Stimulated activated CD8-positive, alpha-beta memory T cell treated with anti-CD3 and anti-CD28 coated beads, Interleukin-4, amount 100 ng/mL, for 1 hour (primary cell): ENCODE data around the gene METTL8.
"Not testable (repeated sequence)": the region's sequence is repeated elsewhere in the genome, so short reads cannot be mapped to it uniquely, and the experiment has no call there.

Experiments used
- DNase-seq, 2 donors: peaks; one replicate each; pipeline ENCODE4 v3.0.0-alpha.2; 2020; ENCODE audit warnings: low read depth in 2 of 2, low spot score in 1 of 2

Gene METTL8

DNA sequence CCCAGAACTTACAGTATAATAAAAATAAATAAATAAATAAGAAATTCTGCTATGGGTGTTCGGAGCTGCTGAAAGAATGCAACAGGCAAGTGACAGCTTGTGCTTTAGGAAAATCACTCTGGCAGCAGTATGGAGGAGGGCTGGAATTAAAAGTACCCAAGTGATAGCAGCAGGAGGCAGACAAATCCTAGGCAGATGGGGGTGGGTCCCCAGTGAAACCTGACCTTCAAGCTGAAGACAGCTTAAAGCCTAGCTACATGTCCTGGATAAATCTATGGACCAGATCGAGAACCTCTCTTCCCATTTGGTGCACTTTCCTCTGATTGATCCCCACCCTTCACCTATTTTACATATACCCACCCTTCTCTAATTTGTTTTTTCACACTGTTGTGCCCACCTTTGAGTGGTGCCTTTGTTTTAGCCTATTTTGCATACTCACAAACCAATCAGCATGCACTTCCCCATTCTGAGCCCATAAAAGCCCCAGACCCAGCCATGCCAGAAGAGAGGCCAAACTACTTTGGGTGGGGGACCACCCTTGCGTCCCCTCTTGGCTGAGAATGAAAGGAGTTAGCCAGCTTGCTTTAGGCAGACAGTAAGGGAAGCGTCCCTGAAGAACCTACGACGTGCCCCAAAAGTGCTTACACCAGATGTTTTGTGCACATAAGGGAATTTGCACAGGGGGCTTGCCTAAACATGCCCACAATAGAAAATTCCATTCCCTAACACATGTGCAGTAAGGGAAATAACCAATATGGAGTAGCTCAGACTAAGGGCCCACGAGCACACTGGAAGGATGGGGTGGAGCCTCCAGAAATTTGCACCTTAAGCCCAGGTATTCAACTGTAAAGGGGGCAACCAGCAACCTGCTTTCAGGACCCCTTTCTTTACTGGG is 3.0 kb downstream of the METTL8 start:
- no peak for DNase-seq

DNA sequence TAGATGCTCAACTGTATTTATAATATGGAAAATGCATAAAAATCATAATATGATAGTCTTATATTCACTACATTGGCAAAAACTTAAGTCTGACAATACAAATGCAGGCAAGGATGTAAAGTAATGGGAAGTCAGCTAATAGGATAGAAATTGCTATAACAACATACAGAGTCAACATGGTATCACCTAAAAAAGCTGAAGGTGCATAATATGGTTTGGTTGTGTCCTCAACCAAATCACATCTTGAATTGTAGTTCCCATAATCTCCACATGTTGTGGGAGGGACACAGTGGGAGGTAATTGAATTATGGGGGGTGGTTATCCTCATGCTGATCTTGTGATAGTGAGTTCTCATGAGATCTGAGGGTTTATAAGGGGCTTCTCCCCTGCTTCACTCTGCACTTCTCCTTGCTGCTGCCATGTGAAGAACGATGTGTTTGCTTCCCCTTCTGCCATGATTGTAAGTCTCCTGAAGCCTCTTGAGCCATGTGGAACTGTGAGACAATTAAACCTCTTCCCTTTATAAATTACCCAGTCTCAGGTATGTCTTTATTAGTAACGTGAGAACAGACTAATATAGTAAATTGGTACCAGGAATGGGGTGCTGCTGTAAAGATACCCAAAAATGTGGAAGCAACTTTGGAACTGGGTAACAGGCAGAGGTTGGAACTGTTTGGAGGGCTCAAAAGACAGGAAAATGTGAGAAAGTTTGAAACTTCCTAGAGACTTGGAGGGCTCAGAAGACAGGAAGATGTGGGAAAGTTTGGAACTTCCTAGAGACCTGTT is 10.9 kb downstream of the METTL8 start:
- DNase-seq = not testable (repeated sequence)

DNA sequence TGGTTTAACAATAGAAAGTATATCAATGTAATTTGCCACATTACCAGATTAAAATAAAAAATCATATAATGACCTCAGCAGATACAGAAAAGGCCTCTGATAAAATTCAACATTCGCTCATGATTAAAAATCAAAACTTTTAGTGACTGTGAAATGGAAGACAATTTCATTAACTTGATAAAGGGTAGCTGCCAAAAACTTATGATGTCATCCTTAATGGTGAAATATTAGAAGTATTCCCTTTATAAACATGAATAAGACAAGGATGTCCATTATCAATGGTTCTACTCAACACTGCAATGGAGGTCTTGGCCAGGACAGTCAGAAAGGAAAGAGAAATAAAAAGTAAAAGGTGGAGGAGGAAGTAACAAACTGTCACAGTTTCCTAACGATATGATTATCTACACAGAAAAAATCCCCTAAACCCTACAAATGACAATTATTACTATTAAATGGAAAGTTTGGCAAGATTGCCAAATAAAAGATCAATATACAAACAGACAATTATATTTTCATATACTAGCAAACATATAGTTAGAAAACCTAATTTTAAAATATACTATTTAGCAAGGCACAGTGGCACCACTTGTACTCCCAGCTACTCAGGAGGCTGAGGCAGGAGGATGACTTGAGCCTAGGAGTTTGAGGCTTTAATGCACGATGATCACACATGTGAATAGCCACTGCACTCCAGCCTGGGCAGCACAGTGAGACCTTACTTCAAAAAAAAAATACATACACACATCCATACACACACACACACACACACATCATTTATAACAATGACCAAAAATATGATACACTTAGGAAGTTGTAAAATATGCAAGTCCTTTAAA is 12.8 kb downstream of the METTL8 start:
- no peak for DNase-seq

DNA sequence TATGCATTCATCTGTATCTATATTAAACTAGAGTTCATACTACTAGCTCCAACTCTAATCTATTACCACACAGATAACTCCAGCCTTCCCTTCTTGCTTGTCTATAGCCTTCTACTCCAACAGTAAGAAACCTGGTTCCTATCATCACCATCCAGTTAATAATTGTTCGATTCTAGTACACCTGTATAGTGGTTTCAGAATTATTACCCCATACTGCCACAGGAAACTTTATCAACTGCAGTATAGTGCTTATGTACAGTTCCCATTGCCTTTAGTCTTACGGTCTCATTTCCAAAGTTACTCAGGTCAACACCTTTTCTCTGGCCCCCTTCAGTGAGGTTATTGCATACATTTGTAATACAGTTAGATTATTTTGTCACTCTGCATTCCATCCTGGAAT is 14.5 kb downstream of the METTL8 start:
- no peak for DNase-seq

DNA sequence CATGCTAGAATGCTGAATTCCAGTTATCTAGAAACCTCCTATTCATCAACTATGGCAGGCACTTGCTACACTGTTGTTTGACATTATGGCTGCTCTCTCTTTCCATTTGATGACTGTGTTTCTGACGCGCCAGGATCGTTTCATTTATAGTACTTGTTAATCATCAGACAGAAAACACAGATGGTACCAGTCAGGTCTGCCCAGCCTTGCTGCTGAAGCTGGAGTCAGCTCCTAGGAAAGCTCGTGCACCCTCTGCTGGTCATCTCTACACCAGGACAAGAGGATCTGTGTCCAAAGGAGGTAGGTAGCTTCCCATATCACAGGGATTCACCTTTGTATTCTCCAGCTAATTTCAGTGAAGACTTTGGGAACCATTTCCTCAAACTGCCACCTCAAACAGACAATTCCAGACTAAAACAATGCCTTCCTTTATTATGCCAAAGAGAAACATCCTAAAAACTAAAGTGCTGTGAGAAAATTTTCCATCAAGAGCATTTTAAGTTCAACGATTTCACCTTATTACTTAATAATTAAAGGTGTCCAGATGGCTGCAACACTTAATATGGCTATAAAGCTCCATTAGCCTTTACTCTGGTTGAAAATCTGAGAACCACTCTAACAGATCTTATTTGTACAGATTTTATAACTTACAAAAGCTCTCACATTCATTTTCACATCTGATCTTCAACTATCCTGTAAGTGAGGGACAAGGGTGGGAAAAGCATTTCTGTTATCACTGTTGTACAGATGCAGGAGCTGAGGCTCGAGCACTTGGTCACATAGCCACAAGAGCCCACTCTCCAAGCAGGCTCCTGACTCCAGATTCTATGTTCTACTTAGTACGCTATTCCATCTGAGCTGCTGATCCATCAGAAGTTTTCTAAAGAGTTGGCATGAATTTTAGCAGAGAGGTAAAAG is 17.5 kb downstream of the METTL8 start:
- peak; percentile 54 to 56 for DNase-seq

DNA sequence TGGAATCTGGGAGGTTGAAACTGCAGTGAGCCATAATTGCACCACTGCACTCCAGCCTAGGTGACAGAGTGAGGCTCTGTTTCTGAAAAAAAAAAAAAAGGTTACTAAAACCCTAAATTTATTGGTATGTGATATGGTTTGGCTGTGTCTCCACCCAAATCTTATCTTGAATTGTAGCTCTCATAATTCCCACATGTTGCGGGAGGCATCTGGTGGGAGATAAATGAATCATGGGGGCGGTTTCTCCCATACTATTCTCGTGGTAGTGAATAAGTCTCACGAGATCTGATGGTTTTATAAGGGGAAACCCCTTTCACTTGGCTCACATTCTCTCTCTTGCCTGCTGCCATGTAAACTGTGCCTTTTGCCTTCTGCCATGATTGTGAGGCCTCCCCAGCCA is 19.1 kb downstream of the METTL8 start:
- not testable (repeated sequence) for DNase-seq

DNA sequence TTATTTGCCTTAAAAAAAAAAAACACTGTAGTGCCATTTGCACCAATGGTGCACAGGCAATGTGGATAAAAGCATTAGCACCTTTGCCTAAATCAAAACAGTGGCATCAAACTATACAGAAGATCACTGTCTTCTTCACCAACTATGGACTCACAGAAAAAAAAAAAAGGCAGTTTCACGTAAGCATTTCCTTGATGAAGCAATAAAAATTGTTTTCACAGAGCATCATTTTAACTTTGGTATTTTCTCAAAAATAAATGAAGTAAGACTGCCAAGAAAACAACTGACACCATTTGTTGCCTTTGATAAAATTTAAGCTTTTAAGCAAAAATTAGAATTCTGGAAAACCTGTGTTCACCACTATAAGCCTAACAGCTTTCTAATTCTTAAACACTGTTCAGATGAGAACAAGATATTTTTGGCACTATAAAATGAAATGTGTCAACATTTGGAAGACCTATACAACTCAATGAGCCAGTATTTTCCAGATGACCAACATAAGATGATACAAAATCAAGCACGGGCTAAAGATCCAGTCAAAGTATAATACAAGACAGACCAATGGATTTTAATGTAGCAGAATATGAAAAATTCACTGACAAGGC is 21.1 kb downstream of the METTL8 start:
- DNase-seq = no peak

DNA sequence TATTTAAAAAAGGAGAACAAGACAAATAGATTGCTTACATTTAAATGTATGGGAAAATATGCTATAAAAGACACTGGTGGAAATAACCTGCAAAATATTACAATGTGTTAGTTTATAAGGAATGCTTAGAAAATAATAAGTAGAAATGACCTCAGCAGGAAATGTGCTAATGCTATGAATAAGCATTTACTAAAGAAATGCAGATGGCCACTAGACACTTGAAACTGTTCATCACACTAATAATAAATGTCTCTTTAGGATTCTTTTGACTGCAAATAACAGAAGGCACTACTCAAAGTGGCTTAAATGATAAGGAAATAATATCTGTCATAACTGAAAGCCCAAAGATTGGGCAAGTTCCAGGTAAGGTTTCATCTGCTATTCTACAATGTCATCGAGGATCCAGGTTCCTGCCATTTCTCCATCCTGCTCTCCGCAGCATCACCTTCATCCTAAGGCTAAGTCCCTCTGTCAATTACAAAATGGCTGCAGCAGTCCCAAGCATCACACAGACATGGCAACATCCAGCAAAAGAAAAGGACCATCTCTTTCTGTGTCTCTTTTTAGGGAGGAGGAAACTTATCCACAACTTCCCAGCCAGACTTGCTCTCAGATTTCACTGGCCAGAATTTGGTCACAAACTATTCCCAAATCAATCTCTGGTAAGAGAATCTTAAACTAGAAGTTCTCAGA is 21.9 kb downstream of the METTL8 start:
- no peak for DNase-seq

DNA sequence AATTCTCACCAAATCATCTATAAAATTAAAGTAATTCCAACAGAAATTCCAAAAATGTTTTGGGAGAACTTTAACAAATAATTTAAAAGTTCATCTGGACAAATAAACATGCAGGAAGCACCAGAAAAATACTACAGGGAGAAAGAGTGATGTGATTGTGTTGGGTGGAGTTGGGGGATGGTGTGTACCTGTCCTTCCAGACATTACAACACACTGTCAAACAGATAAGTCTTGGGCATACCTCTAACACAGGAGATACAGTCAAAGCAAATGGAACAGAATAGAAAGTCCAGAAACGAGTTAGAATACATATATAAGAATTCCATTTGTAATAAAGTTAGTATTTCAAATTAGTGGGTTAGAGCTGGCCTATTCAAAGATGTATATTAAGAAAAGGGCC is 22.6 kb downstream of the METTL8 start:
- no peak for DNase-seq

DNA sequence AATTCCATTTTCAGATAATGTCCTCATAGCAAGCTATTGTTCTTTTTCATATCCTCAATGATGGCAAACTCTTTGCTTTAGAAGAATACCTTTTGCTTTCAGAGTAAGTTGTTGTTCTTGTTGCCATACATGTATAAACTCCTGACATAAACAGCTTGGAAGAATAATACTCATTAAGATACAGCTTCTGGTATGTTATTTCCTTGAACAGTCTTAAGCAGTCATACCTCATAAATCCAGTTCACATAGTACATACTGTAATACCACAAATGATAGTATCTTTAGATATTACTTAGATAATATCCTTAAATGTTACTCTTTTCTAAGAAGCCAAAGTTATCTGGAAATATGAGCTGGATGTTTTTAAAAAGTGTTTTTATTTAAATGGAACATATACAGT is 23.2 kb downstream of the METTL8 start:
- DNase-seq = no peak

DNA sequence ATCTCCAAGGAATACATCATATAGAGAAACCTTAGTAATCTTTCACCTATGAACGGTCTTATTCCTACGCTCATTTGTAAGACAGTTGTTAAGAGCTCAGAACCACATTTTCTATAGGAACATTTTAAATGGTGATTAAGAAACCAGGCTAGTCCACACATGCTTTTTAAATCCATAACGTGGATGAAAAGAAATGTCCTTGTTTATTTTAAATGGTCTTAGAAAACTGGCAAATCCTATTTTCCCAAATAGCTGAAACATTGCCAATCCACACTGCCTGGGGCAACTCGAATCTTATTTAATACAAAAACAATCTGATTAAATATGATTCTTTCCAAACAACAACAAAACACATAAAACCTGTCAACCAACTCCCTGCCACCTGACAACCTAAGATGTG is 23.7 kb downstream of the METTL8 start:
- DNase-seq = no peak

DNA sequence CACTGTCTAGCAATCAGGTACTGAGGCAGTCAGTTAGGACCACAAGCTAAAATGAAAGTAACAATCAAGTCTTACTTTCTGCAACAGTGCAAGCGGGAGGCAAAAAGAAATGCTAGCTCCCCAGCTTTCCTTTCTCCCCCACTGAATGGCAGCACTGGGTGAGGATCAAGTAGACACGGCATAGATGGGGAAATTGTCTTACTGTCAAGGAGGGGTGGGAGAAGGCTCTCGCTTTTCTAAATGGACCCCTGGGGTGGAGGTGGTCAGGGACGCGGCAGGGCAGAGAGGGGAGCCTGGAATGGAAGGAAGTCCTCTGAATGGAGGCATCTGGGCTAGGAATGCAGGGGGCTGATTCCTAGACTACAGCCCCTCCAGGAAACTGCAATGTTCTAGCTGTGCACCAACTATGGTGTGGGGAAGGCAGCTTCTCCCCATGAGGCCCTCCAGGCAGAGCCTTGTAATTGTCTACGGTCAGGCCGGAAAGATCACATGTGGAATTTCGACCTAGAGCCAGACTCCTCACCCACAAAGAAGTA is 24.3 kb downstream of the METTL8 start:
- no peak for DNase-seq

DNA sequence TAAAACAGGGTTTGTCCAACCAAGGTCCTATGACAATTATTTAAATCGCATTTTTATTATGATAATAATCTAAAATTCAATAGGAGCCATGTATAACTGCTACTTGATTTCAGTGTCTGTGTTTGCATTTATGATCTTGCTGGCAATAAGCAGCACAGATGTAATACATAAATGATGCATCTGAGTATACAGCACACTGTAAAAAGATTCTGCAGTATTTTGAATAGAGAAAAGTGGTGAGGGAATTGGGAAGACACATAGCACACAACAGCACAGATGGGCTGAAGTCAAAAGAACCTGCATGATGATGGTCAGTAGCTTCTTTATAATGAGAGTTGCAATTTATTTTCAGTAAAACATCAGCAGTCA is 26.1 kb downstream of the METTL8 start:
- DNase-seq = no peak

DNA sequence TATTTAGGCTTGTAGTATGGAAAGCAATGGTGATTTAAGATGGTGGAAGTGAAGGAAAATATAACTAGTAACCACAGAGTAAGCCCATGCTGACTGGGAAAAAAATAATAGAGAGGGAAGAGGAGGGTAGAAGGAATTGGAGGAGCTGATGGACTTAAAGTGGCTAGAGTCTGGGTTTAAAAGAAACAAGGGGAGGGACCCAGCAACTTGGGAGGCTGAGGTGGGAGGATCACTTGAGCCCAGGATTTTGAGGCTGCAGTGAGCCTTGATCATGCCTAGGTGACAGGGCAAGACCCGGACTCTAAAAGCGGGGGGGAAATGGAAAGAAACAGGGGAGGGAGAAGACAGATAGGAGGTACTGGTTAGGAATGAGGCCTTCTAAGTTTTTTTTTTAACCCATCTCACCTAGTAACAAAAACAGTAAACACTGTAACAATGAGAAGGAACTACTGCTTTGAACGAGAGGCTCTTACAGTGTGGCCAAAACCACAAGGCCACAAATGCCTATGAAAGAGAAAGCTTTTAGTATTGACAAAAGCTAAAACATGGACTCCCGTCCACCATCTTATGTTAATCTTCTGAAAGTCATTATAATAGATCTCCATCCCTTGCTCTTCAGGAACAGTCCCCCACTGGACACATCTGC is 26.6 kb downstream of the METTL8 start:
- no peak for DNase-seq

DNA sequence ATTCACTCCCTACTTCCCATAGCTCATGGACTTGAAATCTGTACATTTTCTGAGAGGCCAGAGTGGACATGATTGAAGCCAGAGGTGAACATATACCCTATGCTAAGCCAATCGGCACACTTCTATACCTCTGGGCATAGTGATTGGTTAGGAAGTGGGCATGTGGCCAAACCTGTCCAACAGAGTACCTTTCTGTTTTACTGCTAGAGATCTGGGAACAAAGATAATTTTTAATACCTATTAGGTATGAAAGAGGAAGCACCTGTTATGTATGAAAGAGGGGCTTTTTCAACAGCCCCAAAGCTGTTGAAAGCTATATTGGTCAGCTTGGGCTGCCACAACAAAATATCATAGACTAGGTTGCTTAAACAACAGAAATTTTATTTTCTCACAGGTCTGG is 27.7 kb downstream of the METTL8 start:
- no peak for DNase-seq

DNA sequence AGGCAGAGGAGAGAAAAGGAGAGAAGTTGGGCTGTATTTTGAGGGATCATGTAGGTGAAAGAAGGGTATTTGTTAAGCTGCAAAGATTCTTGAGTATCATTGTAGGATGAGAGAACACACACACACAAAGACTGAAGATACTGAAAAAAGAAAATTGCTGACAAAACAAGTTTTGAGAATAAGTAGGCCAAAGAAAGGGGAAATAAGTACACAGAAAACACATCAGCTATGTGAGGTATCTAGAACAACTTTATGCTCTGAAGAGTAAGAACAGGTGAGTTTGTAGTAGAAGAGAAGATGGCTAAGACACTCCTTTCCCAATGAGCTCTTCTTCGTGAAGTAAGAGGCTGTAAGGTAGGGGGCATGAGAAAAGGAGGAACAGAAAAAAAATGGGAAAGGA is 28.2 kb downstream of the METTL8 start:
- no peak for DNase-seq

DNA sequence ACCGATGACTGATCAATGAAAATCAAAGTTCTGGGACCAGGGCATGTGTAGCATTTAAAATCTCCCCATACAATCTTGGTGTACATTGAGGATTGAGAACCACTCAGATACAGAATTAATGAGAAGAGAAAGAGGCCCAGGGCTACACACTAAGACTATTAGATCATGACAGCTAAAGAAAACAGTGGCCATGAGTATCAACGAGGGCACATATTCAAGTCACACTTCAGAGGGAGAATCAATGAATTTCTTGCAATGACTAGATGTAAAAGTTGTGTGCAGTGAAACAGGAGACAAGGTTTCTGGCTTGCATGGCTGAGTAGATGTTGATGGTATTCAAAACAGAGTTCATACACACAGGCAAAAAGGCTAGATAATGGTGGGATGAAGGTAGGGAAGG is 29.1 kb downstream of the METTL8 start:
- DNase-seq = no peak

DNA sequence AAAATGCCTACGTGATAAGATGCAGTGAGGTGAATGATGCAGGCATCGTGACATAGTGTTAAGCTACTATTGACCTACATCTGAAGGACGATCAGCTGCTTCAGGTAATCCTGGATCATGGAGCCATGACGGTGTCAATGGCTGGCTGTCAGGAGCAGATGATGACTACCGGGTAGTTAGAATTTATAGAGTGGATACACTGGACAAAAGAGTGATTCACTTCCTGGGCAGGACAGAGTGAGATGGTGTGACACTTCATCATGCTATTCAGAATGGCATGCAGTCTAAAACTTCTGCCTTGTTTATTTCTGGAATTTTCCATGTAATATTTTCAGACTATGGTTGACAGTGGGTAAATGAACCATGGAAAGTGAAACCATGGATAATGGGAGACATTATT is 29.5 kb downstream of the METTL8 start:
- no peak for DNase-seq
